ENCODE measurements around the gene EFCAB6. TPM values are rescaled to one million over a fixed set of nuclear protein-coding genes. Genes with fewer than 3 reads are reported as not detected.

Gene EFCAB6
- total and polyA plus RNA-seq, 3 donors from 2014 or later = 41.3 to 108 (median 81.5) TPM

DNA sequence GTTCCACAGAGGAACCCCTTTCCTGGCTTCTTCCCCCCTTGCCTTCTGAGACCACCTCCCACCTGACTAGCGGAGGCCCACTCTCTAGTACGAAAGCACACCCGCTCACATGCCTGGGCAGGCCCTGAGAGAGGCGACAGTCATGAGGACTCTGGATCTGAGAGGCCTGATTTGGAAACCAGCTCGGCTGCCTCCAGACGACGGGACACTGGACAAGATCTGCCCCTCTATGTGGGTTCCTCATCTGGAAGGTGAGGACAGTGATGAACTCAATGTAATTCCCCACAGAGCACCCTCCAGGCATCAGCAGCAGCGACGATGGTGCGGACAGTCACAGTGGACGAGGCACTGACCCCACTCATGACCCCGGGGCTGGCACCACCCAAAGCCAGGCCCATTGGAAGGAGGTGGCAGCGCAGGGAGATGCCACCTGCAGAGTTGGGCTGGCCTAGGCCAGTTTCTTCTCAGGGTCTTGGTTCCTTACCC is 42.7 kb upstream of the EFCAB6 start:
- H3K27me3 ChIP-seq = no peaks in the 10 kb centered on the region
- H3K27ac ChIP-seq = no peak overlapping the region
- H3K4me1 ChIP-seq = no peaks in the 10 kb centered on the region
- no peaks in the 10 kb centered on the region for H3K9me3 ChIP-seq
- WGBS, 2 donors = 94 to 98% methylated on average over 11 to 13 of the region's 13 CpGs
- DNase-seq = no peak
- no peaks in the 10 kb centered on the region for H3K36me3 ChIP-seq (ENCODE audit: low read depth, missing control alignments)
- H3K4me3 ChIP-seq = no peak overlapping the region
- TF ChIP-seq, protein P1, sequence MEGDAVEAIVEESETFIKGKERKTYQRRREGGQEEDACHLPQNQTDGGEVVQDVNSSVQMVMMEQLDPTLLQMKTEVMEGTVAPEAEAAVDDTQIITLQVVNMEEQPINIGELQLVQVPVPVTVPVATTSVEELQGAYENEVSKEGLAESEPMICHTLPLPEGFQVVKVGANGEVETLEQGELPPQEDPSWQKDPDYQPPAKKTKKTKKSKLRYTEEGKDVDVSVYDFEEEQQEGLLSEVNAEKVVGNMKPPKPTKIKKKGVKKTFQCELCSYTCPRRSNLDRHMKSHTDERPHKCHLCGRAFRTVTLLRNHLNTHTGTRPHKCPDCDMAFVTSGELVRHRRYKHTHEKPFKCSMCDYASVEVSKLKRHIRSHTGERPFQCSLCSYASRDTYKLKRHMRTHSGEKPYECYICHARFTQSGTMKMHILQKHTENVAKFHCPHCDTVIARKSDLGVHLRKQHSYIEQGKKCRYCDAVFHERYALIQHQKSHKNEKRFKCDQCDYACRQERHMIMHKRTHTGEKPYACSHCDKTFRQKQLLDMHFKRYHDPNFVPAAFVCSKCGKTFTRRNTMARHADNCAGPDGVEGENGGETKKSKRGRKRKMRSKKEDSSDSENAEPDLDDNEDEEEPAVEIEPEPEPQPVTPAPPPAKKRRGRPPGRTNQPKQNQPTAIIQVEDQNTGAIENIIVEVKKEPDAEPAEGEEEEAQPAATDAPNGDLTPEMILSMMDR (IDR thresholded peaks at IDR 0.05) = no peak
- TF ChIP-seq POLR2A (IDR thresholded peaks at IDR 0.05) = no peak
- intact Hi-C loops (cut with DNase I; ENCODE audit: low total_unique reads) = no loop called here

DNA sequence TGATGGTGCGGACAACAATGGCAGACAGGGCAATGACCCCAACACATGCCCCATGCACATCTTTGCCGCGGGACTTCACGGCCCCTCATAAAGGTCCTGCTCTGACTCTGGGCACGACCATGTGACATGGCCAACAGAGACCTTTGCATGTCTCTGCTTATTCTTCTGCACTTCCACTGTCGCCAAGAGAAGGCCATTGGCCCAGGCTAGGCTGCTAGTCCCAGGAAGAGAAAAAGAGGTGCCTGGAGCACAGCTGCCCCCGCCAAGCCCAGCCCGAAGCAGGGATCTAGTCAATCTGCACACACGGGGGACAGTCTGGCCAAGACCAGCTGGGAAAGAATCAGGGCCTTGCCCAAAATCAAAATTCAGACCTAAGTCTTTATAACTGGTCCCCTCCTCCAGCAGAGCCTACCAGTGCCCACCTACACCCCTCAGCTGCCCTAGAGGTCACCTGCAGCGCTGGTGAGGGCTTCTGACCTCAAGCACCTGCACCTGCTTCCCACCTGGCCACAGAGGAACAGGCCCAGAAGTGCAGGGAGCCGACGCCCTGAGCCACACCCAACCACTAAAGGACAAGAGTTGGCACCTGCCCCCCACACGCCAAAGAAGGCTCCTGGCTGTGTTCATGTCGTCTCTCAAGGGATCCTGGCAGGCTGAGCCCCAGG is 42.1 kb upstream of the EFCAB6 start:
- intact Hi-C loops (cut with DNase I; ENCODE audit: low total_unique reads) = no loop called here
- no peak for TF ChIP-seq POLR2A (IDR thresholded peaks at IDR 0.05)
- TF ChIP-seq, protein P1 (IDR thresholded peaks at IDR 0.05) = no peak

DNA sequence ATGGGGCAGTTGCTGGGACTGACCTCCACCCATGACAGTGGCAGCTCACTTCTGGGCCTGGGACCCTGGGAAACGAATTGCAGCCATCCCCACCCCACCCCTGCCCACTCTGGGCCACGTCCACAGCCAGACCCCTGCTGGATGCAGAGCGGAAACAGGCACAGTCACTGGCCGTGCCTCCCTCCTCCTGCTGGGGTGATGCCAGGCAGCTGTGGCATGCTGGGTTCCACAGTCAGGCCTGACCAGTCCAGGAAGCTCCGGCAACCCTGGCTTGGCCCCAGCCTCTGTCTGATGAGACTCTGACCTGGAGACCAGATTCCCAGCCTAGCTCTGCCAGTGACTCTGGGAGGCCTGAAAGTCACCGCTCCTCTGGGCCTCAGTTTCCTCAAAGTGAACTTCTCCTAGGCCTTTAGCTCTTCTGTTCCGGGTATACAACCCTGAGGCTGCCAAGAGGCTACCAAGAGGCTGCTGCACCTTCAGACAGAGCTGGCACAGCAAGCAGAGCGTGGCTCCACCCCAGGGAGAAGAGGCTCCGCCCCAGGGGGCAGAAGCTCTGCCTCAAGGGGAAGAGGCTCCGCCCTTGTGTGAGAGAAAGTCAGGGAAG is 41.3 kb upstream of the EFCAB6 start:
- Histone ChIP-seq H3K27me3 (no peaks in the 10 kb centered on the region), H3K4me1 (no peaks in the 10 kb centered on the region), H3K36me3 (ENCODE audit: low read depth, missing control alignments) (no peaks in the 10 kb centered on the region), H3K4me3 (no peak overlapping the region), H3K9me3 (no peaks in the 10 kb centered on the region), H3K27ac (no peak overlapping the region)
- intact Hi-C loops (cut with DNase I; ENCODE audit: low total_unique reads) = no loop called here
- no peak for DNase-seq
- TF ChIP-seq, protein P1 (IDR thresholded peaks at IDR 0.05) = no peak
- TF ChIP-seq POLR2A (IDR thresholded peaks at IDR 0.05) = no peak
- WGBS, 2 donors = 89% methylated on average over 8 to 10 of the region's 10 CpGs

More for the DNA sequence above, 42.1 kb upstream of the EFCAB6 start:
- Histone ChIP-seq H3K9me3 (no peaks in the 10 kb centered on the region), H3K36me3 (ENCODE audit: low read depth, missing control alignments) (no peaks in the 10 kb centered on the region), H3K27ac (no peak overlapping the region), H3K4me3 (no peak overlapping the region), H3K4me1 (no peaks in the 10 kb centered on the region), H3K27me3 (no peaks in the 10 kb centered on the region)
- 84 to 85% methylated on average over 9 to 14 of the region's 14 CpGs for WGBS, 2 donors
- no peak for DNase-seq

DNA sequence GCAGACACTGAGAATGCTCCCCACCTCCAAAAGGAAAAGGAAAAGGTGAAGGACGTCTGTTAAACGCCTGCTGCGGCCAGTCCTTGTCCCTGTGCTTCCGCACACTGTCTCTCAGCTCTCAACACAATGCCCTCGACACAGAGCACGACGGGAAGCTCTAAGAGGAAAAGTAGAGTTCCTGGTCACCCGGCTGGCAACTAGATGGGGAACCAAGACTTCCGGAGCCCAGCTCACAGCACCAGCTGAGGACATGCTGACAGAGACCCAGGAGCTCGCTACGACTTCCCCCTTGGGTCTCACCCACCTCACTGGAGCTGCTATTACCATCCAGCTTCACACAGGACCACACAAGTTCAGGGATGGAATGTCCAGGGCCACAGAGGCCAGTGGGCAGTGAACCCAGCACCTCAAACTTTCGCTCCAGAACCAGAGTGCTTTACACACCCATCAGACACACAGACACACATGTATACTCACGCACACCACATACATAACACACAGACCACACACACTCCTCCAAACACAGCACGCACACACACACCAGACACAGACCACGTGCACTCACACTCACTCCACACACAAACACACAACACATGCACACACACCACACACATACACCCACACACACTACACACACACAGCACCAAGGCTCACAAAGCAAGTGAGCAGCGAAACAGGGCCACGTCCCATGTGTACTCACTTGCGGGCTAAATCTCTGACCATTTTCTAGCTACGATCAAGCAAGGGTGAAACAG is 40.6 kb upstream of the EFCAB6 start:
- Histone ChIP-seq H3K4me1 (no peaks in the 10 kb centered on the region), H3K27me3 (no peaks in the 10 kb centered on the region), H3K9me3 (no peaks in the 10 kb centered on the region), H3K4me3 (no peak overlapping the region), H3K27ac (no peak overlapping the region), H3K36me3 (ENCODE audit: low read depth, missing control alignments) (no peaks in the 10 kb centered on the region)
- WGBS, 2 donors = 76 to 90% methylated on average over 16 to 19 of the region's 19 CpGs
- DNase-seq = no peak
- TF ChIP-seq, protein P1 (IDR thresholded peaks at IDR 0.05) = no peak
- TF ChIP-seq POLR2A (IDR thresholded peaks at IDR 0.05) = no peak
- intact Hi-C loops (cut with DNase I; ENCODE audit: low total_unique reads) = no loop called here
